Rectal smooth muscle tissue (tissue), 1 donor: Measurements from ENCODE around the gene SMAD9.

ENCODE experiments used
- H3K27ac ChIP-seq: one replicate; pipeline ENCODE4 v1.7.0; 2013; ENCODE audit warnings: low read depth, low read length, inconsistent platforms
- H3K27me3 ChIP-seq: one replicate; pipeline ENCODE4 v1.7.0; 2013; ENCODE audit warnings: low read length; ENCODE audit not compliant: control insufficient read depth, insufficient read depth
- H3K36me3 ChIP-seq: one replicate; pipeline ENCODE4 v1.7.0; 2013; ENCODE audit warnings: low read length; ENCODE audit not compliant: control insufficient read depth, insufficient read depth
- H3K4me1 ChIP-seq: one replicate; pipeline ENCODE4 v1.7.0; 2013; ENCODE audit warnings: low read length; ENCODE audit not compliant: control insufficient read depth, insufficient read depth
- H3K4me3 ChIP-seq: one replicate; pipeline ENCODE4 v1.7.0; 2013; ENCODE audit warnings: low read length
- H3K9ac ChIP-seq: one replicate; pipeline ENCODE4 v1.7.0; 2013; ENCODE audit warnings: low read length

SMAD9 gene

DNA sequence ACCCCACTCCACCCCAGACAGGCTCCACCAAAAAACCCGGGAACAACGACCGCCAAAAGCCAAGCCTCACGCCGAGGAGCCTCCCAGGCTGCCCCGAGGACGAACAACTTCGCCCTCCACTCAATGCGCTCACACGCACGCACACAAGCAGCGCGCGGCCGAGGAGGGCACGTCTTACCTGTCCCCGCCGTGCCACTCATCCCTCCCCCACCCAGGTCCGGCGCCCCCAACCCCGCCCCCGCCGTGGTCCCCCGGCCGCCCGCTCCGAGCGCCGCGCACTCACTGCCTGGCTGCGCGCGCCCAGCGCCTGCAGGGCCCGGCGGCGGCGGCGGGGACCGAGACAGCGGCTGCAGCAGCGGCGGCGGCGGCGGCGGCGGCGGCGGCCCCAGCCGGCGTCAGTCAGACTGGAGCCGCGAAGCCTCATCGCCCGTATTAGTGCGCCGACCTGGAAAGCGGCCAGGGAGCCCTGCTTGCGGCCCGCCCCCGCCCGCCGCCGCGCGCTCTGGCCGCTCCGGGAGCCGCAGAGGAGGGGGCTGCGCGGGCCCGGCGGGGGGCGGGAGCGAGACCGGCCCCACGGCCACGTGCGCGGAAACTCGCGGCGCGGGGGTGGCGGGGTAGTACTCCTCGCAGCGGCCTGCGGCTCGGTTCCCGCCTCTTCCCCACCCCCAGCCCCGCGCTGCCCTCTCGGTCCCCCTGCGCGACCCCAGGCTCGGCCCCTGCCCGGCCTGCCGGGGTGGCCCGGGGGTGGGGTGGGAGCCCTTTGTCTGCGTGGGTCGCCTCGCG, at the start of gene SMAD9:
Gene SMAD9, minus strand, starts transcription at position 406 of the 783 bp plus-strand sequence. CDS start 40,549 bp downstream, outside the sequence.
- Histone ChIP-seq H3K27me3 (no peaks in the 10 kb centered on the region), H3K4me3 (peak within 1 kb of the TSS; percentile 75), H3K9ac (no peak within 1 kb of the TSS), H3K4me1 (peaks cover 4% of the 10 kb centered on the region), H3K27ac (peak within 1 kb of the TSS; percentile 54), H3K36me3 (no peaks in the 10 kb centered on the region)

DNA sequence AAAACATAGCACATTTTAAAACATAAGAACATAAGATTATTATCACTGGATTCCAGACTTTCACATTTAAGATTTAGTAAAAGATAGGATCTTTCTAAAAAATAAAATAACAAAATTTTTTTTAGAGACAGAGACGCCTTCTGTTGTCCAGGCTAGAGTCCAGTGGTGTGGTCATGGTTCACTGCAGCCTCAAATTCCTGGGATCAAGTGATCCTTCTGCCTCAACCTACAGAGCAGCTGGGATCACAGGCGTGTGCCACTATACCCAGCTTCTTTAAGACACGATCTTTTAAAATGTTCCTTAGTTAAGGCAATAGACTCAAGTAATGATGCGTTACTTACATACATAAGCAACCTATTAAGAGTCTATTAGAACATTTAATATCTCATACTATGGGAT, 46.4 kb upstream of the SMAD9 start:
- no peak overlapping the region for H3K4me3 ChIP-seq
- peaks cover 4% of the 10 kb centered on the region for H3K36me3 ChIP-seq
- no peak overlapping the region for H3K9ac ChIP-seq
- H3K27me3 ChIP-seq, result no peaks in the 10 kb centered on the region
- H3K4me1 ChIP-seq, result no peaks in the 10 kb centered on the region
- H3K27ac ChIP-seq, result no peak overlapping the region

- no peak overlapping the region for H3K4me3 ChIP-seq
Measured at GRCh38 chr13:36965767-36966166, 45.7 kb upstream of the SMAD9 start.

DNA sequence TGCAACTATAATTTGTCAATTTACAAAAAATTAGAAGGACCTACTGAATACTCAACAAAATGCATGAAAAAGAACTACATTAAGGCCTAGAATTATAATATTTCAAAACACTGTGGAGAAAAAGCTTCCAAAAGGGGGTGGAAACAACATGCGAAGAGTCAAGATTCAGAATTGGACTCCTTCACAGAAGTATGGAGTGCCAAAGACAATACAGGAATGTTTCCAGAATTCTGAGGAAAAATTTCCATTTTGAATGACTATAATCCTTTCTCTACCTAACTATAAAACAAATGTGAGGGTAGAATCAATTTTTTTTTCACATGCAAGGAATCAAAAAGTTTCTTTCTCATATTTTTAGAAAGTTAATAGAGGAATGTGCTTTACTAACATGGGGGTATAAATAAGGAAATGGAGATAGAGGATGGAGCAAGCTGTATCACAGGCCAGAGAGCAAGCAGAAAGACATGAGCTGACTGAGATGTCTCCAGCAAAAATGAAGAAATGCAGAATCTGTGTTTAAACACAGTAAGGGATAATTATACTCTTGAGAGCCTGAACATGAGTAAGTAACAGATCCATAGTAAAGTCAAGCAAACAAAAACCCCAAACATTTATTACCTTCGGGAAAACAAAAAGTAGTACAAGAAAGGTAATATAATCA, 39.5 kb upstream of the SMAD9 start:
- Histone ChIP-seq H3K9ac (no peak overlapping the region), H3K4me3 (no peak overlapping the region), H3K27me3 (no peaks in the 10 kb centered on the region), H3K36me3 (peaks cover 10% of the 10 kb centered on the region), H3K27ac (no peak overlapping the region), H3K4me1 (no peaks in the 10 kb centered on the region)

More at GRCh38 chr13:36965767-36966166, 45.7 kb upstream of the SMAD9 start:
- Histone ChIP-seq H3K4me1 (no peaks in the 10 kb centered on the region), H3K27me3 (no peaks in the 10 kb centered on the region), H3K9ac (no peak overlapping the region), H3K36me3 (peaks cover 6% of the 10 kb centered on the region), H3K27ac (no peak overlapping the region)

DNA sequence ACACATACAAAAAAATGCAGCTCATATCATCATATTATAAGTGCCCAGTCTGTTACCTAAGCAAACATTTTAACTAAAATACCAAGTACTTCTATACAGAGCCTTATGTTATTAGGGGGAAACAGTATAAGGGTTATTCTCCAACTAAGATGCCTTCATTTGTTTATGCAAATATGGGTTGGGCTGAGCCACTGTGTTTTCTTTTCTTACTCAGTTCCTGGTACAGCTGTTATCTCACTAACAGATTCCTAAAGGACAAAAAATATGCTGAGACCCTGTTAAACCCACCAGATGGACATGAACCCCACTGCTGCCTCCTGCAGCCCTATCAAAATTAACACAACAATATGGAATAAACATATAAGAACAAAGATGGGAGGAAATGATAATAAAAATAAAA, 34.5 kb upstream of the SMAD9 start:
- no peaks in the 10 kb centered on the region for H3K4me1 ChIP-seq
- H3K27me3 ChIP-seq, result no peaks in the 10 kb centered on the region
- H3K27ac ChIP-seq, result no peak overlapping the region
- no peak overlapping the region for H3K9ac ChIP-seq
- no peak overlapping the region for H3K4me3 ChIP-seq
- H3K36me3 ChIP-seq, result no peaks in the 10 kb centered on the region

- H3K9ac ChIP-seq, result no peak overlapping the region
- no peak overlapping the region for H3K27ac ChIP-seq
- H3K36me3 ChIP-seq, result no peaks in the 10 kb centered on the region
- no peaks in the 10 kb centered on the region for H3K27me3 ChIP-seq
- no peak overlapping the region for H3K4me3 ChIP-seq
- H3K4me1 ChIP-seq, result no peaks in the 10 kb centered on the region
Measured at GRCh38 chr13:36950920-36951319, 30.9 kb upstream of the SMAD9 start.

DNA sequence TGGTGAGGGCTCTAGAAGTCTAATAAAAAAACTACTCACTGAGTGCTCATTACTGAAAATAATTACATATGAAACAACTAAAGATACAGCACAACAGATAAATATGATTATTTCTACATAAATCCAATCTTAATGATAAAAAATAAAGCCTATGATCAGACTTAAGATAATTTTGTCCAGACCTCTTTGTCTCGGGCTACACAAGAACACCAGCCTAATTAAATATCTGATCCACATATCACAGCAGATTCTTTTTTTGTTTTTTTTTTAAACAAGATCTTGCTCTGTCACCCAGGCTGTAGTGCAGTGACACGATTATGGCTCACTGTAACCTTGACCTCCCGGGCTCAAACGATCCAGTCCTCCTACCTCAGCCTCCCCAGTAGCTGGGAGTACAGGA, 30.3 kb upstream of the SMAD9 start:
- Histone ChIP-seq H3K27ac (no peak overlapping the region), H3K4me1 (no peaks in the 10 kb centered on the region), H3K9ac (no peak overlapping the region), H3K36me3 (no peaks in the 10 kb centered on the region), H3K27me3 (no peaks in the 10 kb centered on the region), H3K4me3 (no peak overlapping the region)

- Histone ChIP-seq H3K27me3 (no peaks in the 10 kb centered on the region), H3K9ac (no peak overlapping the region)
Measured at GRCh38 chr13:36945078-36945477, 25.0 kb upstream of the SMAD9 start.

DNA sequence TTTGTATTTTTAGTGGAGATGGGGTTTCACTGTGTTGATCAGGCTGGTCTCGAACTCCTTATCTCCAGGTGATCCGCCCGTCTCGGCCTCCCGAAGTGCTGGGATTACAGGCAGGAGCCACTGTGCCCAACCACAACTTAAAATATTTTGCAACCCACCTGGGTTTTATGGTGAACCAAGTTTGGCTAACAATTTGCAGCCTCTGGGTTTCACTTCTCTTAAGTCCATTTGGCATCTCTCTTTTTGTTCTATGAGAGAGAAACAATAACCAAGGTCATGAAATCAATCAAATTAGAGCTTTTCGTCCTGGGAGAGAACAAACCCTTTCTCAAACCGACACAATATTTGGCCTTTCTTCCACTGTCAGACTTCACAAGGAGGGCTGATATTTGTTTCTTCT, 5.6 kb upstream of the SMAD9 start:
- Histone ChIP-seq H3K27ac (no peak overlapping the region), H3K4me3 (no peak overlapping the region), H3K9ac (no peak overlapping the region), H3K4me1 (no peaks in the 10 kb centered on the region), H3K27me3 (no peaks in the 10 kb centered on the region), H3K36me3 (no peaks in the 10 kb centered on the region)

More at GRCh38 chr13:36945078-36945477, 25.0 kb upstream of the SMAD9 start:
- Histone ChIP-seq H3K4me3 (no peak overlapping the region), H3K4me1 (no peaks in the 10 kb centered on the region), H3K36me3 (no peaks in the 10 kb centered on the region), H3K27ac (no peak overlapping the region)

DNA sequence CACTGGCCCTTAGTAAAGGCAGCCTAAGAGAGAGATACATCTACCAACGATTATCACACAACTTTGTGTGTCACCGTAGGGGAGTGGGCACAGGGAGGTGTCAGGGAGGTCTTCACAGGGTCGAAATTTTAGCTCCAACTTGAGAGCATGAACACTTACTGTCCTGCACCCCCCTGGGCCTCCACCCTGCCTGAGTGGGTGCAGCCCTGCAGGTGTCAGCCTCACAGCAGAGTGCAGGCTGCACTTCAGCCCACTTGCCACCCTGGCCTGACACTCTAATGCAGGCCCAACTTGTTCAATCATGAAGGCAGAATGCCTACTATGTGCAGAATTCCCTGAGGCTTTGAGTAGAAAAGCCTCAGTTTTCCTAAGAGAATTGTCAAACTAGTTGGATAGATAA, 4.0 kb upstream of the SMAD9 start:
- no peaks in the 10 kb centered on the region for H3K27me3 ChIP-seq
- no peak overlapping the region for H3K4me3 ChIP-seq
- H3K4me1 ChIP-seq, result no peaks in the 10 kb centered on the region
- no peak overlapping the region for H3K27ac ChIP-seq
- H3K9ac ChIP-seq, result no peak overlapping the region
- no peaks in the 10 kb centered on the region for H3K36me3 ChIP-seq

DNA sequence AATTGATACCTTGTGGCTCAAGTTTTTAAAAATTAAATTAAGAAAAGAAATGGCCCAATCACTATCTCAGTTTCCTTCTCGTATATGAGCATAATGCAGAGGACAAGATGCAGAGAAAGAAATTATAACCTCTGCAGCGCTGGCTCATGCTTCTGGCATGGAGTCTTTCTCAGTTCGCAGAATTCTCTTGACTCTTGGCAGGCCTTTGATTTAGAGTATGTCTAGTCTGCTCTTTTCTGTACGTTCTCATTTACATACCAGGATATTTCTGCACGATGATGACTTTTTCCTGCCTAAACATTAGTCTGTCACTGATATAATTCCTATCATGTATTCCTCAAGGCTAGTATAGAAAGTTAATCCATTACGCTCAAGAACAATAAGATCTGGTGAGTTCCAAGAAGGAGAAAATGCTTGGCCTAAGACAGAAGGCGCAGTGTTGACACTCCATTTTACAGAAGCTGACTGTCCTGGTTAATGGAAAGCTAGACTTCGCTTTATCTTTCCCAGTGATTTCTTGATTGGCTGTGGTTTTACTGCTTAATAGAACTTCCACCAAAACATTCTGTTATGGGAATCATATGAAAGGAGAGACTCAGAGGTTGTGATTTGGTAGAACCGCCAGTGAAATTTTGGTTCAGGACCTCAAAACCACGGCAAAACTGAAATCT, 1.7 kb upstream of the SMAD9 start:
- no peaks in the 10 kb centered on the region for H3K27me3 ChIP-seq
- H3K4me1 ChIP-seq, result no peaks in the 10 kb centered on the region
- H3K4me3 ChIP-seq, result no peak overlapping the region
- H3K9ac ChIP-seq, result no peak overlapping the region
- H3K27ac ChIP-seq, result no peak overlapping the region
- H3K36me3 ChIP-seq, result no peaks in the 10 kb centered on the region

DNA sequence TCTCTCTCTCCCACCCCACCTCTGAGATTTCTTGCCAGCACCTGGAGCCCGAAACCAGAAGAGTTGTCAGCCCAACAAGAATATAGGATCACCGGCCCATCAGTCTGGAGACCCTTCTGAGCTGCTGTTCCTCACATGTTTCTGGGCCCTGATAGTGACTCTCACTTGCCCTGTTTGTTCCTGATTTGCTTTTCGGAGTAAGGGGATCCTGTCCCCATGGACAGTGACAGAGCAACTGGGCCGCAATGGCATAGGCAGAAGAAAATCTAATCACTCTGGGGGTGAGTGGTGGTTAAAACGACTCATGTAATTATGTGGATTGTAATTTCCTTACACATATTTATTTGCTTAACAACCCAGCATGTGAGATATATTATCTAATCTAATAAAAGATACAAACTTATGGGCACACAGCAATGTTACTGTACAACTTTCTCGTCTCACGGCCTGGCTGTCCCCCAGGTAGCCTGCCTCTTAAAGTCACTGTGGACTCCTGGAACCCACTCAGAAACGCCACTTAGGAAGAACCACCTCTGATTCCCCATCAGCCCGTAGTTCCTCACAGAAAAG, 663 bp upstream of the SMAD9 start:
- peak overlapping the region; percentile 37 for H3K4me3 ChIP-seq
- no peaks in the 10 kb centered on the region for H3K27me3 ChIP-seq
- H3K36me3 ChIP-seq, result no peaks in the 10 kb centered on the region
- peak overlapping the region; percentile 27 for H3K27ac ChIP-seq
- no peak overlapping the region for H3K9ac ChIP-seq
- peaks cover 2% of the 10 kb centered on the region for H3K4me1 ChIP-seq
